ENCODE data around the gene PCDHB10.
A peak's percentile ranks its signal among the peaks of the same experiment; 100 is the strongest.
"Not testable (repeated sequence)": the region's sequence is repeated elsewhere in the genome, so short reads cannot be mapped to it uniquely, and the experiment has no call there.

PCDHB10 gene

DNA sequence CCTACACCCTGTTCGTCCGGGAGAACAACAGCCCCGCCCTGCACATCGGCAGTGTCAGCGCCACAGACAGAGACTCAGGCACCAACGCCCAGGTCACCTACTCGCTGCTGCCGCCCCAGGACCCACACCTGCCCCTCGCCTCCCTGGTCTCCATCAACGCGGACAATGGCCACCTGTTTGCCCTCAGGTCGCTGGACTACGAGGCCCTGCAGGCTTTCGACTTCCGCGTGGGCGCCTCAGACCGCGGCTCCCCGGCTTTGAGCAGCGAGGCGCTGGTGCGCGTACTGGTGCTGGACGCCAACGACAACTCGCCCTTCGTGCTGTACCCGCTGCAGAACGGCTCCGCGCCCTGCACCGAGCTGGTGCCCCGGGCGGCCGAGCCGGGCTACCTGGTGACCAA, 3.5 kb upstream of the PCDHB10 start:
- not testable (repeated sequence) for DNase-seq

DNA sequence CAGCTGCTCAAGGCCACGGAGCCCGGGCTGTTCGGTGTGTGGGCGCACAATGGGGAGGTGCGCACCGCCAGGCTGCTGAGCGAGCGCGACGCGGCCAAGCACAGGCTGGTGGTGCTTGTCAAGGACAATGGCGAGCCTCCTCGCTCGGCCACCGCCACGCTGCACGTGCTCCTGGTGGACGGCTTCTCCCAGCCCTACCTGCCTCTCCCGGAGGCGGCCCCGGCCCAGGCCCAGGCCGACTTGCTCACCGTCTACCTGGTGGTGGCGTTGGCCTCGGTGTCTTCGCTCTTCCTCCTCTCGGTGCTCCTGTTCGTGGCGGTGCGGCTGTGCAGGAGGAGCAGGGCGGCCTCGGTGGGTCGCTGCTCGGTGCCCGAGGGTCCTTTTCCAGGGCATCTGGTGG, 3.0 kb upstream of the PCDHB10 start:
- not testable (repeated sequence) for DNase-seq

DNA sequence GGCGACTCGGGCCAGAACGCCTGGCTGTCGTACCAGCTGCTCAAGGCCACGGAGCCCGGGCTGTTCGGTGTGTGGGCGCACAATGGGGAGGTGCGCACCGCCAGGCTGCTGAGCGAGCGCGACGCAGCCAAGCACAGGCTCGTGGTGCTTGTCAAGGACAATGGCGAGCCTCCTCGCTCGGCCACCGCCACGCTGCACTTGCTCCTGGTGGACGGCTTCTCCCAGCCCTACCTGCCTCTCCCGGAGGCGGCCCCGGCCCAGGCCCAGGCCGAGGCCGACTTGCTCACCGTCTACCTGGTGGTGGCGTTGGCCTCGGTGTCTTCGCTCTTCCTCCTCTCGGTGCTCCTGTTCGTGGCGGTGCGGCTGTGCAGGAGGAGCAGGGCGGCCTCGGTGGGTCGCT, 2.2 kb downstream of the PCDHB10 start:
- DNase-seq, result not testable (repeated sequence)

GRCh38 chr5:141196363-141196762, 4.2 kb downstream of the PCDHB10 start:
- DNase-seq, result no peak

DNA sequence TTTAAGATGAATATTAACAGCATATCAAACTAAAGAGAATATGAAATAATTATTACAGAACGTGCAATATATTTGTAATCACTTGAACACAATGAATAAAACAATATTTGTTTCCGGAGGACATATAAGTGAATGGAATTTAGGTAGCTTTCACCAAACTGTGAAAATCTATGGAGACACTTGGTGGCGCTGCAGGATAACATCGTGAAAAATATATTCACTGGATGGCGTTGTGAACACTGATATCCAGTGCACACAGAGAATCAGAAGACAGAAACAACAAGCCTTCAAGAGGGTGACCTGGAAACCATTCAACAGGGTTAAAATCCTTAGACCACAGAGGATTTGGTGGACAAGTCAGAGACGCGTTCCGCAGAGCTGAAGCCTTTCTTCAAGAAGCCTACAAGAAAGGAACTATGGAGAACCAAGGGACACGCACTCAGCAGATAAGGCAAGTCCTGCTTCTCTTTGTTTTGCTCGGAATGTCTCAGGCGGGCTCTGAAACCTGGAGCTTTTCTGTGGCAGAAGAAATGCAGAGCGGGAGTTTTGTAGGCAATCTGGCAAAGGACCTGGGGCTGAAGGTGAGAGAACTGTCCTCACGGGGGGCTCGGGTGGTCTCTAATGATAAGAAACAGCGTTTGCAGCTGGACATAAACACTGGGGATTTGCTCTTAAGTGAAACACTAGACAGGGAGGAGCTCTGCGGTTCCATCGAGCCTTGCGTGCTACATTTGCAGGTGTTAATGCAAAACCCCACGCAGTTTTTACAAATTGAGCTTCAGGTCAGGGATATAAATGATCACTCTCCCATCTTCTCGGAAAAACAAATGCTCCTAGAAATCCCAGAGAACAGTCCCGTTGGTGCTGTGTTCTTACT, 7.4 kb downstream of the PCDHB10 start, which contains the start of gene PCDHB11:
Gene PCDHB11, plus strand, starts transcription at position 269 of the 877 bp plus-strand sequence. Its CDS starts 148 bp downstream, at position 417.
- no peak for DNase-seq

GRCh38 chr5:141201126-141201525, 9.0 kb downstream of the PCDHB10 start:
- DNase-seq, result not testable (repeated sequence)

- not testable (repeated sequence) for DNase-seq
Observed at GRCh38 chr5:141201646-141202045, 9.5 kb downstream of the PCDHB10 start.

- no peak for DNase-seq
Observed at GRCh38 chr5:141208478-141208877, 16.3 kb downstream of the PCDHB10 start, which contains the start of gene PCDHB12. Gene PCDHB12 (plus strand): TSS chr5:141208719. CDS start chr5:141208908, 189 bp downstream.

DNA sequence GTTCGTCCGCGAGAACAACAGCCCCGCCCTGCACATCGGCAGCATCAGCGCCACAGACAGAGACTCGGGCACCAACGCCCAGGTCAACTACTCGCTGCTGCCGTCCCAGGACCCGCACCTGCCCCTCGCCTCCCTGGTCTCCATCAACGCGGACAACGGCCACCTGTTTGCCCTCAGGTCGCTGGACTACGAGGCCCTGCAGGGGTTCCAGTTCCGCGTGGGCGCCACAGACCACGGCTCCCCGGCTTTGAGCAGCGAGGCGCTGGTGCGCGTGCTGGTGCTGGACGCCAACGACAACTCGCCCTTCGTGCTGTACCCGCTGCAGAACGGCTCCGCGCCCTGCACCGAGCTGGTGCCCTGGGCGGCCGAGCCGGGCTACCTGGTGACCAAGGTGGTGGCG, 18.1 kb downstream of the PCDHB10 start:
- not testable (repeated sequence) for DNase-seq

GRCh38 chr5:141210849-141211248, 18.7 kb downstream of the PCDHB10 start:
- DNase-seq, result not testable (repeated sequence)

DNA sequence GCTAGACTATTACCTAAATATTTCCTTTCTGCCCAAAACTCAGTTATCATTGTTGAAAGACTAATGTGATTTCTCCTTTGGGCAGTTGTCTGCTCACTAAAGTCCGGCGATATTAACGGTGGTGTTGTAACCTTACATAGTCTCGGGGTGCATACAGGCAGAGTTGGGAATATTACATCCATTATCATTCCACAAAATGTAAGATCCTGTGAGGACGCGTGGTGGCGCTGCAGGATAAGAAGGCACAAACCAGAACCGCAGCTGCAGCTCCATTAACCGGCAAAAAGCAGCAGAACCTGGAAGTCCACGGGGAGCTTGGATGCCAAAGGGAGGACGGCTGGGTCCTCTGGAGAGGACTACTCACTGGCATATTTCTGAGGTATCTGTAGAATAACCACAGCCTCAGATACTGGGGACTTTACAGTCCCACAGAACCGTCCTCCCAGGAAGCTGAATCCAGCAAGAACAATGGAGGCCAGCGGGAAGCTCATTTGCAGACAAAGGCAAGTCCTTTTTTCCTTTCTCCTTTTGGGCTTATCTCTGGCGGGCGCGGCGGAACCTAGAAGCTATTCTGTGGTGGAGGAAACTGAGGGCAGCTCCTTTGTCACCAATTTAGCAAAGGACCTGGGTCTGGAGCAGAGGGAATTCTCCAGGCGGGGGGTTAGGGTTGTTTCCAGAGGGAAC, 21.6 kb downstream of the PCDHB10 start, which contains the start of gene PCDHB13:
Gene PCDHB13, plus strand, starts transcription at position 264 of the 684 bp plus-strand sequence. Its CDS starts 205 bp downstream, at position 469.
- DNase-seq, result peak; percentile 14

DNA sequence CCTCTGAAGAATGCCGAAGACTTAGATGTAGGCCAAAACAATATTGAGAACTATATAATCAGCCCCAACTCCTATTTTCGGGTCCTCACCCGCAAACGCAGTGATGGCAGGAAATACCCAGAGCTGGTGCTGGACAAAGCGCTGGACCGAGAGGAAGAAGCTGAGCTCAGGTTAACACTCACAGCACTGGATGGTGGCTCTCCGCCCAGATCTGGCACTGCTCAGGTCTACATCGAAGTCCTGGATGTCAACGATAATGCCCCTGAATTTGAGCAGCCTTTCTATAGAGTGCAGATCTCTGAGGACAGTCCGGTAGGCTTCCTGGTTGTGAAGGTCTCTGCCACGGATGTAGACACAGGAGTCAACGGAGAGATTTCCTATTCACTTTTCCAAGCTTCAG, 22.4 kb downstream of the PCDHB10 start:
- DNase-seq, result not testable (repeated sequence)

DNA sequence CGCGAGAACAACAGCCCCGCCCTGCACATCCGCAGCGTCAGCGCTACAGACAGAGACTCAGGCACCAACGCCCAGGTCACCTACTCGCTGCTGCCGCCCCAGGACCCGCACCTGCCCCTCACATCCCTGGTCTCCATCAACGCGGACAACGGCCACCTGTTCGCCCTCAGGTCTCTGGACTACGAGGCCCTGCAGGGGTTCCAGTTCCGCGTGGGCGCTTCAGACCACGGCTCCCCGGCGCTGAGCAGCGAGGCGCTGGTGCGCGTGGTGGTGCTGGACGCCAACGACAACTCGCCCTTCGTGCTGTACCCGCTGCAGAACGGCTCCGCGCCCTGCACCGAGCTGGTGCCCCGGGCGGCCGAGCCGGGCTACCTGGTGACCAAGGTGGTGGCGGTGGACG, 23.4 kb downstream of the PCDHB10 start:
- not testable (repeated sequence) for DNase-seq

GRCh38 chr5:141216035-141216434, 23.9 kb downstream of the PCDHB10 start:
- not testable (repeated sequence) for DNase-seq

DNA sequence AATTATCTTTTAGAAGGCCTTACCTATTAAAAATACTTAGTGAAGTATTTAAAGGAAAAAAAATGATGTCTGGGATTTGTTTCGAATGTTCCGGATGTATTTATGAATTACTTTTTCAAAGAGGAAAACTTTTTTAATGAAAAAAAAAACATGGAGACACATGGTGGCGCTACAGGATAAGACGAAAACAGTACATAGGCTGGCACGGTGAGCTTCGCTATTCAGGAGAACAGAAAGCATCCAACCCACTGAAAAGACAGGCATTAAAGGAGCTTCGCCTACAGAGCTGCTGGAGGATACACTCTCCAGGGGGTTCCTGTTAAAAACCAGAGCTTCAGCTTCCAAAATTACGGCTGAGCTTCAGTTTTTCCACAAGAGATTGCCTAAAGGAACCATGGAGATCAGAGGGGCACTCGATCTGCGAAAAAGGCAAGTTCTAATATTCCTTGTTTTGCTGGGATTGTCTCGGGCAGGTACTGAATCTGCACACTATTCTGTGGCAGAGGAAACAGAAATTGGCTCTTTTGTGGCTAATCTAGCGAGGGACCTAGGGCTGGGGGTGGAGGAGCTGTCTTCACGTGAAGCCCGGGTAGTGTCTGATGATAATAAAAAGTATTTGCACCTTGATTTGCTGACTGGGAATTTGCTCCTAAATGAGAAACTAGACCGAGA, 31.1 kb downstream of the PCDHB10 start, which contains the start of gene PCDHB14:
Gene PCDHB14, plus strand, starts transcription at position 232 of the 672 bp plus-strand sequence. Its CDS starts 163 bp downstream, at position 395.
- no peak for DNase-seq

- DNase-seq, result not testable (repeated sequence)
Observed at GRCh38 chr5:141224844-141225243, 32.7 kb downstream of the PCDHB10 start.

GRCh38 chr5:141225421-141225820, 33.3 kb downstream of the PCDHB10 start:
- not testable (repeated sequence) for DNase-seq

DNA sequence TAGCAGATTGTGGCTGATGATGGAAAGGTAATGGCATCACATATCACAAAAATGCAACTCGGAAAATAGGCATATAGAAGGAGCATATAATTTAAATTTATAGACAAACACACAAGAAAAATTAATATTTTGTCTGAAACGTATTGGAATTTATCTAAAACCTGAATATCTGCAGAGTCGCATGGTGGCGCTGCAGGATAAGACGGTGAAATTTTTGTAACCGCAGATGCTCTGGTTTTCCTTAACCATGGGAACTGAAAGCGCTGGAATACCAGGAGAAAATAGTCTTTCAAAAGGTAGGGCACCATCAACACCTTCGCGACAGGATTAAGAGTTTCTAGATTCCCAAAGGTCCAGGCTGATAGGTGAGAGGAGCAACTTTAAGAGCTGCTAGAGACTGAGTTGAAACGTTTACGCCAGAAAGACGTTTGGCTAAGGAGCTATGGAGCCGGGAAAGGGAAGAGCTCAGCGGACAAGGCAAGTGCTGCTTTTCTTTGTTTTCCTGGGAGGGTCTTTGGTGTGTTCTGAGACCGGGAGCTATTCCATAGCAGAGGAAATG, 42.0 kb downstream of the PCDHB10 start:
- DNase-seq, result no peak

DNA sequence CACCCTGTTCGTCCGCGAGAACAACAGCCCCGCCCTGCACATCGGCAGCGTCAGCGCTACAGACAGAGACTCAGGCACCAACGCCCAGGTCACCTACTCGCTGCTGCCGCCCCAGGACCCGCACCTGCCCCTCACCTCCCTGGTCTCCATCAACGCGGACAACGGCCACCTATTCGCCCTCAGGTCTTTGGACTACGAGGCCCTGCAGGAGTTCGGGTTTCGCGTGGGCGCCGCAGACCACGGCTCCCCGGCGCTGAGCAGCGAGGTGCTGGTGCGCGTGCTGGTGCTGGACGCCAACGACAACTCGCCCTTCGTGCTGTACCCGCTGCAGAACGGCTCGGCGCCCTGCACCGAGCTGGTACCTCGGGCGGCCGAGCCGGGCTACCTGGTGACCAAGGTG, 43.8 kb downstream of the PCDHB10 start:
- DNase-seq, result not testable (repeated sequence)

- no peak for DNase-seq
Observed at GRCh38 chr5:141236516-141237313, 44.6 kb downstream of the PCDHB10 start.

- DNase-seq, result no peak
Observed at GRCh38 chr5:141241496-141241895, 49.3 kb downstream of the PCDHB10 start.
